ENCODE data around the gene CFAP20.

- TF ChIP-seq CTCF (IDR thresholded peaks at IDR 0.05) (no peak), POLR2AphosphoS5 (IDR thresholded peaks at IDR 0.05) (no peak), POLR2A (IDR thresholded peaks at IDR 0.05) (no peak), EP300 (IDR thresholded peaks at IDR 0.05) (no peak)
Measured at GRCh38 chr16:58070585-58070984, 58.6 kb downstream of the CFAP20 start.
